Measurements from ENCODE around the gene CDH20. TPM values are rescaled to one million over a fixed set of nuclear protein-coding genes. Genes with fewer than 3 reads are reported as not detected.

The CDH20 gene
- total RNA-seq, 4 donors from 2014 or later: 0.14 TPM; not detected in 3

DNA sequence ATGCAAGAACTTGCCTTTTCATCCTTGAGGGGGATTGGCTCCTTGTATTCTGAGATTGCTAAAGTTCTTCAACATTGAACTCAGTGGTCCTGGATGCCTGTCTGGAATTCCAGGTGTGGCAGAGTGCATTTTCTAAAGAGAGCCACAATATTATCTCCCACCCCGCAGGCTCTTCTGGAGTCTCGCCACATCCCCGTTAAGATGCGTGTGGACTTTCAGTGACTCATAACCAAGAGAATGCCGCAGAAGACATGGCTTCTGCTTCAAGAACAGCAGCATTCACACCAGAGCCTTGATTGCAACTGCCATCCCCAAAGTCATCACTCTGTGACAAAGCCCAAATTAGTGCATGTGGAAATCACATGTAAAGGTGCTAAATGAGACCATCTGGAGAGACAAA is 142.7 kb downstream of the CDH20 start:
- WGBS, 2 donors (ENCODE audit: low coverage in 1 of 2): 90% methylated on average over 5 of the region's 5 CpGs; no CpG with 5 or more reads in 1 of the 2 donors
- H3K9me3 ChIP-seq: no peaks in the 10 kb centered on the region
- H3K4me3 ChIP-seq: no peak overlapping the region
- no peaks in the 10 kb centered on the region for H3K36me3 ChIP-seq
- no peak overlapping the region for H3K27ac ChIP-seq
- peaks cover 16% of the 10 kb centered on the region for H3K27me3 ChIP-seq
- TF ChIP-seq POLR2AphosphoS5 (IDR thresholded peaks at IDR 0.05) (no peak), EP300 (IDR thresholded peaks at IDR 0.05; ENCODE audit: low read depth) (no peak)
- intact Hi-C loops (cut with DNase I; ENCODE audit: low total_unique reads) (no loop called here), in situ Hi-C loops (cut with MboI; ENCODE audit: low pct_ligation_motif_present in 1 of 4, low pct_unique_long_range_greater_than_20kb in 1 of 4, low sequenced_read_pairs in 3 of 4) (loop anchor here in 2 of 4 donors (25.0 kb wide), 1 partner anchor 389 kb away; no protein-coding TSS in a partner anchor)
- no peaks in the 10 kb centered on the region for H3K4me1 ChIP-seq
- no peak for DNase-seq

DNA sequence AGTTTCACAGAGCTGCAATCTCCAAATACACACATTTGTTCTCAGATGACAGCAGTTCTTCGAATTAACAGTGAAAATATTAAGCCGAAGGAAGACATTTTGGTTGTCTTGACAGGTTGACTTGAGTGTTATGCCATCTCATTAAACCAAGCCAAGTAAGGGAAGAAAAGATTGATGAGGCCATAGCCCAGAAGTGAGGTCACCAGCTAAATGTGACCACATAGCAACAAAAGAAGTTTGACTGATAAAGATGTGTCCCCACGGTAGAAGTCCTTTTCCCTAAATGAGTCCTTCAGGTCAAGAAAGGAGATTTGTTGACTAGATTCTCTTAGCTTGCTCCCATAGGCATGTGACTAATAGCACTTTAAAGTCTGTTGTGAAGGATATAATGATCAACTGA is 156.1 kb downstream of the CDH20 start:
- no peak overlapping the region for H3K27ac ChIP-seq
- WGBS, 2 donors (ENCODE audit: low coverage in 1 of 2): 51 to 77% methylated on average over 2 to 3 of the region's 3 CpGs
- intact Hi-C loops (cut with DNase I; ENCODE audit: low total_unique reads): no loop called here
- H3K36me3 ChIP-seq: no peaks in the 10 kb centered on the region
- no peaks in the 10 kb centered on the region for H3K27me3 ChIP-seq
- no peak overlapping the region for H3K4me3 ChIP-seq
- TF ChIP-seq EP300 (IDR thresholded peaks at IDR 0.05; ENCODE audit: low read depth) (no peak), POLR2AphosphoS5 (IDR thresholded peaks at IDR 0.05) (no peak), POLR2A (IDR thresholded peaks at IDR 0.05) (no peak)
- TF ChIP-seq, protein P1, sequence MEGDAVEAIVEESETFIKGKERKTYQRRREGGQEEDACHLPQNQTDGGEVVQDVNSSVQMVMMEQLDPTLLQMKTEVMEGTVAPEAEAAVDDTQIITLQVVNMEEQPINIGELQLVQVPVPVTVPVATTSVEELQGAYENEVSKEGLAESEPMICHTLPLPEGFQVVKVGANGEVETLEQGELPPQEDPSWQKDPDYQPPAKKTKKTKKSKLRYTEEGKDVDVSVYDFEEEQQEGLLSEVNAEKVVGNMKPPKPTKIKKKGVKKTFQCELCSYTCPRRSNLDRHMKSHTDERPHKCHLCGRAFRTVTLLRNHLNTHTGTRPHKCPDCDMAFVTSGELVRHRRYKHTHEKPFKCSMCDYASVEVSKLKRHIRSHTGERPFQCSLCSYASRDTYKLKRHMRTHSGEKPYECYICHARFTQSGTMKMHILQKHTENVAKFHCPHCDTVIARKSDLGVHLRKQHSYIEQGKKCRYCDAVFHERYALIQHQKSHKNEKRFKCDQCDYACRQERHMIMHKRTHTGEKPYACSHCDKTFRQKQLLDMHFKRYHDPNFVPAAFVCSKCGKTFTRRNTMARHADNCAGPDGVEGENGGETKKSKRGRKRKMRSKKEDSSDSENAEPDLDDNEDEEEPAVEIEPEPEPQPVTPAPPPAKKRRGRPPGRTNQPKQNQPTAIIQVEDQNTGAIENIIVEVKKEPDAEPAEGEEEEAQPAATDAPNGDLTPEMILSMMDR (IDR thresholded peaks at IDR 0.05): no peak
- in situ Hi-C loops (cut with MboI; ENCODE audit: low pct_ligation_motif_present in 1 of 4, low pct_unique_long_range_greater_than_20kb in 1 of 4, low sequenced_read_pairs in 3 of 4): loop anchor here in 2 of 4 donors (25.0 kb wide), 1 partner anchor 402 kb away; no protein-coding TSS in a partner anchor
- no peaks in the 10 kb centered on the region for H3K4me1 ChIP-seq
- no peak for DNase-seq
- H3K9me3 ChIP-seq: no peaks in the 10 kb centered on the region

DNA sequence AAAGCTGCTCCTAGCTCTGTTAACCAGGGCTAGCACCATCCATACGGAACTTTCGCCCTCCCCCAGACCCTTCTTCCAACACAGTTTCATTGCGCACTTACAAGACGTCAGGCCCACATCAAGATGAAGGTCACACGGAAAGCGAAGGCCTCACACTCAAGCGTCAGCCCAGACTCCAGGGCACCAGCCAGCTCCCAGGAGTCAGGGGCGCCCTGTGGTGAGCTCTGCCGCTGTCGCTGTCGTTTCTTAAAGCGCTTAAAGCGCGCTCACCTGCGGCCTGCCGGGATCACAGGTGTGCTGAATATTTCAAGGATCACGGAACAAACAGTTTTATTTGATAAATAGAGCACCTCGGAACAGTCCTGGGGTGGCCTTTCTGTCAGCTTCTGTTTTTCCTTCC is 163.1 kb downstream of the CDH20 start:
- H3K27me3 ChIP-seq: peaks cover 3% of the 10 kb centered on the region
- intact Hi-C loops (cut with DNase I; ENCODE audit: low total_unique reads) (no loop called here), in situ Hi-C loops (cut with MboI; ENCODE audit: low pct_ligation_motif_present in 1 of 4, low pct_unique_long_range_greater_than_20kb in 1 of 4, low sequenced_read_pairs in 3 of 4) (loop anchor here in 2 of 4 donors (10.0 to 25.0 kb wide), 2 partner anchors 172 to 409 kb away; no protein-coding TSS in a partner anchor)
- H3K36me3 ChIP-seq: no peaks in the 10 kb centered on the region
- TF ChIP-seq POLR2A (IDR thresholded peaks at IDR 0.05): no peak
- no peak for TF ChIP-seq POLR2AphosphoS5 (IDR thresholded peaks at IDR 0.05)
- TF ChIP-seq, protein P1 (IDR thresholded peaks at IDR 0.05): no peak
- TF ChIP-seq EP300 (IDR thresholded peaks at IDR 0.05; ENCODE audit: low read depth): no peak
- H3K9me3 ChIP-seq: no peaks in the 10 kb centered on the region
- no peak overlapping the region for H3K27ac ChIP-seq
- no peaks in the 10 kb centered on the region for H3K4me1 ChIP-seq
- 82 to 90% methylated on average over 2 to 18 of the region's 18 CpGs for WGBS, 2 donors (ENCODE audit: low coverage in 1 of 2)
- no peak overlapping the region for H3K4me3 ChIP-seq
- DNase-seq: no peak

DNA sequence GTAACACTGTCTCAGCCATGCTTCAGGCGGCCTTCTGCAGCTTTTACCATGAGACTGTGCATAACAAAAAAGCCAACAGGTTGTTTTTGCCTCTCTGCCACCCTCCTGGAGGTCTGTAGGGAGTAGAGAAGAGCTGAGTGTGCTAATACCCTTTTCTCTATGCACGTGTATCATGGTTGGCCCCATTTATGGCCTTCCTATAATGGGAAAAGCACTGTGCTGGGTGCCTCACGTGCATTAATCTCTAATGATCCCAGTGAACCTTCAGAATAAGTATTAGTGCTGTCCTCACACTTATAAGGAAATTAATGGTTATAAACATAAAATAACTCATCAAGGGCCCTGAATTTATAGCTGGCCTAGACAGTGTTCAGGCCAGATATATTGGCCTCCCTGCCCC is 164.2 kb downstream of the CDH20 start:
- no peak overlapping the region for H3K27ac ChIP-seq
- TF ChIP-seq POLR2A (IDR thresholded peaks at IDR 0.05): no peak
- intact Hi-C loops (cut with DNase I; ENCODE audit: low total_unique reads) (no loop called here), in situ Hi-C loops (cut with MboI; ENCODE audit: low pct_ligation_motif_present in 1 of 4, low pct_unique_long_range_greater_than_20kb in 1 of 4, low sequenced_read_pairs in 3 of 4) (loop anchor here in 2 of 4 donors (10.0 to 25.0 kb wide), 2 partner anchors 173 to 410 kb away; no protein-coding TSS in a partner anchor)
- no peak for DNase-seq
- H3K9me3 ChIP-seq: no peaks in the 10 kb centered on the region
- peaks cover 3% of the 10 kb centered on the region for H3K27me3 ChIP-seq
- no peak overlapping the region for H3K4me3 ChIP-seq
- H3K4me1 ChIP-seq: no peaks in the 10 kb centered on the region
- WGBS, 2 donors (ENCODE audit: low coverage in 1 of 2): 40 to 84% methylated on average over 1 to 3 of the region's 3 CpGs
- no peaks in the 10 kb centered on the region for H3K36me3 ChIP-seq

DNA sequence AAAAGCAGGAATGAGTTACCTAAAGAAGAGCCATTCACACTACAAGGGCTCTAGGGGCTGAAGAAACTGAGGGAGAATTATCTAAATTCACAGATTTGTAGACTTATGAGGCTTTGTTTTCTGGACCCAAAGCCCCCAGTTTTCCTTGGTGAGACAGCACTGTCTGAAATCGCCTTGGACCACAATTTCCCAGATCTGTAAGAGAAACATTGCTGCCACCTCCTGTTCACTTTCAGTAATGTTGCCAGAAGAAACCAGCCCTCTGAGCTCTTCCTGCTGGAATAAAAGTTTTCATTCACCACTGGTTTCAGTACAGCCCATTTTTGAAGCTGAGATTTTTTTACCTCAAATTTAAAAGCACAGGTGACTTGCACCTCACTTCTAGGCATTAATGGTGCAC is 169.2 kb downstream of the CDH20 start:
- no peaks in the 10 kb centered on the region for H3K36me3 ChIP-seq
- peak; percentile 17 for DNase-seq
- intact Hi-C loops (cut with DNase I; ENCODE audit: low total_unique reads): loop anchor here (5.0 kb wide), 1 partner anchor 1515 kb away; no protein-coding TSS in a partner anchor
- H3K9me3 ChIP-seq: no peaks in the 10 kb centered on the region
- no peak overlapping the region for H3K27ac ChIP-seq
- TF ChIP-seq, protein P1 (IDR thresholded peaks at IDR 0.05): peak; percentile 53 to 68 (median 63)
- TF ChIP-seq EP300 (IDR thresholded peaks at IDR 0.05; ENCODE audit: low read depth): no peak
- H3K4me3 ChIP-seq: no peak overlapping the region
- 8% methylated on average over 1 of the region's 1 CpG; no CpG with 5 or more reads in 1 of the 2 donors for WGBS, 2 donors (ENCODE audit: low coverage in 1 of 2)
- H3K27me3 ChIP-seq: no peaks in the 10 kb centered on the region
- in situ Hi-C loops (cut with MboI; ENCODE audit: low pct_ligation_motif_present in 1 of 4, low pct_unique_long_range_greater_than_20kb in 1 of 4, low sequenced_read_pairs in 3 of 4): loop anchor here in 1 of 4 donors (25.0 kb wide), 2 partner anchors 165 to 415 kb away; partner anchors contain the start of gene CDH20
- no peaks in the 10 kb centered on the region for H3K4me1 ChIP-seq

All from transverse colon (tissue), 4 donors.